K562 (cell line): ENCODE measurements around the gene OCA2. TPM values are rescaled to one million over a fixed set of nuclear protein-coding genes. Genes with fewer than 3 reads are reported as not detected.

Experiments used
- ARID1B ChIP-seq: fragments of 450-650 bp; IDR thresholded peaks from 2 replicates; pipeline ENCODE4 v1.6.1; 2016; ENCODE audit warnings: antibody characterized with exemption, mild to moderate bottlenecking, inconsistent platforms
- ARID2 ChIP-seq: fragments of 450-650 bp; IDR thresholded peaks from 2 replicates; pipeline ENCODE4 v1.6.1; 2017; ENCODE audit warnings: antibody characterized with exemption, mild to moderate bottlenecking
- COPS2 ChIP-seq: fragments of 450-650 bp; conservative IDR thresholded peaks from 2 replicates; pipeline ENCODE4 v1.6.1; 2016; ENCODE audit warnings: mild to moderate bottlenecking, moderate library complexity
- MCM5 ChIP-seq: fragments of 450-650 bp; IDR thresholded peaks from 2 replicates; pipeline ENCODE4 v1.6.1; 2016; ENCODE audit warnings: low read depth
- NFIX ChIP-seq: fragments of 250-450 bp; sonication (Bioruptor Pico); IDR thresholded peaks from 2 replicates; pipeline ENCODE4 v1.4.0; 2020; ENCODE audit warnings: low read depth, mild to moderate bottlenecking, moderate library complexity
- PREB ChIP-seq: sonication (generic); formaldehyde crosslinking; IDR thresholded peaks from 2 replicates; pipeline ENCODE4 v1.8.1; 2023; ENCODE audit warnings: mild to moderate bottlenecking, missing genetic modification reagents
- SMARCA5 ChIP-seq: fragments of 450-650 bp; IDR thresholded peaks from 2 replicates; pipeline ENCODE4 v1.6.1; 2016
- STAT5A ChIP-seq: IDR thresholded peaks from 2 replicates; pipeline ENCODE4 v1.6.1; 2012; ENCODE audit warnings: low read length, inconsistent platforms, borderline replicate concordance
- ZHX1 ChIP-seq: fragments of 150-350 bp; conservative IDR thresholded peaks from 2 replicates; pipeline ENCODE4 v1.6.1; 2014; ENCODE audit warnings: low read length
- ZNF124 ChIP-seq: sonication (generic); formaldehyde crosslinking; IDR thresholded peaks from 2 replicates; pipeline ENCODE4 v1.8.1; 2022; ENCODE audit warnings: missing genetic modification reagents
- ZNF408 ChIP-seq: fragments of 250-450 bp; sonication (Bioruptor Pico); IDR thresholded peaks from 2 replicates; pipeline ENCODE4 v1.4.0; 2020; ENCODE audit warnings: low read depth, mild to moderate bottlenecking, moderate library complexity
- ZNF695 ChIP-seq: fragments of 450-650 bp; formaldehyde crosslinking; IDR thresholded peaks from 2 replicates; pipeline ENCODE4 v1.4.0; 2020; ENCODE audit warnings: mild to moderate bottlenecking, moderate library complexity
- polyA plus RNA-seq, 8 experiments: library from polyadenylated mRNA; depleted of rRNA in 4 of 8; stranded (reverse) in 5 of 8; unstranded in 3 of 8; fragments of >200 nt; fragmentation: Nextera tagmentation in 2 of 8; fragmentation: Illumina TruSeq in 1 of 8; extraction: Ambion mirVana in 2 of 8; extraction: Trizol in 1 of 8; gene quantifications; 2 replicates each; pipeline versions ENCODE4 v1.2.1 to v1.2.3, GENCODE V29; 2011 to 2014; ENCODE audit warnings: inconsistent platforms in 1 of 8, missing spikeins in 1 of 8
- total RNA-seq, 7 experiments: library from RNA; depleted of rRNA in 6 of 7; stranded (reverse); fragments of >200 nt in 6 of 7; fragmentation: Illumina TruSeq in 2 of 7; extraction: Trizol in 2 of 7; gene quantifications; 2 replicates each; pipeline versions ENCODE4 v1.2.1 to v1.2.3, GENCODE V29; 2011 to 2021; ENCODE audit warnings: low replicate concordance in 1 of 7
- TF ChIP-seq, protein P1 (sequence below), 2 experiments: fragments of 450-650 bp; formaldehyde crosslinking in 1 of 2; IDR thresholded peaks; 2 replicates each; pipeline versions ENCODE4 v1.4.0 to v1.6.1; 2014 to 2020; ENCODE audit warnings: mild to moderate bottlenecking in 2 of 2, borderline replicate concordance in 1 of 2, low read depth in 1 of 2
- TF ChIP-seq, protein P2 (sequence below), 2 experiments: fragments of 200-800 bp in 1 of 2; sonication (Bioruptor generic) in 1 of 2; sonication (generic) in 1 of 2; formaldehyde crosslinking in 1 of 2; IDR thresholded peaks in 1 of 2; conservative IDR thresholded peaks in 1 of 2; 2 replicates each; pipeline versions ENCODE4 v1.5.0 to v1.6.1; 2016 to 2020; ENCODE audit warnings: missing compliant biosample characterization in 1 of 2, missing genetic modification characterization in 1 of 2, missing genetic modification reagents in 1 of 2

The OCA2 gene
- total and polyA plus RNA-seq, 9 of the 15 experiments (the other 6 are each of a cell fraction or from before 2014, with no cell fraction given): 0.07 to 0.59 (median 0.17) TPM; not detected in 1

DNA sequence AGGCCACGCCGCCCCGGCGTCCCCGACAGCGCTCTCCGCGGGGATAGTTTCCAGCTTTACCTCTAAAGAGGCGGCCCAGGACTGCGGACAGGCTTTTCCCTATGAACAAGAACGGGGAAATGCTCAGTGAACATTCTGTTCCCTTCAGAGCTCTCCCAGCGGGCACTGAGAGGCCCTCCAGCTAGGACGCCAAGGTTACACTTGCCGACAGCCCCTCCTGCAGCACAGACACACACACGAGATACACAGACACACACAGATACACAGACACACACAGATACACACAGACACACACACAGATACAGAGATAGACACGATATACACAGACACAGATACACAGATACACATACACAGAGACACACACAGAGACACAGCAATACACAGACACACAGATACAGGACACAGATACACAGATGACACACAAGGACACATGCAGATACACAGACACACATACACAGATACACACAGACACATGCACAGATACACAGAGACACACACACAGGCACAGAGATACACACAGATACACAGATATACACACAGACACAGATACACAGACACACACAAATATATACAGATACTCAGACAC, 533 bp upstream of the OCA2 start (continued):
- TF ChIP-seq, protein P1, sequence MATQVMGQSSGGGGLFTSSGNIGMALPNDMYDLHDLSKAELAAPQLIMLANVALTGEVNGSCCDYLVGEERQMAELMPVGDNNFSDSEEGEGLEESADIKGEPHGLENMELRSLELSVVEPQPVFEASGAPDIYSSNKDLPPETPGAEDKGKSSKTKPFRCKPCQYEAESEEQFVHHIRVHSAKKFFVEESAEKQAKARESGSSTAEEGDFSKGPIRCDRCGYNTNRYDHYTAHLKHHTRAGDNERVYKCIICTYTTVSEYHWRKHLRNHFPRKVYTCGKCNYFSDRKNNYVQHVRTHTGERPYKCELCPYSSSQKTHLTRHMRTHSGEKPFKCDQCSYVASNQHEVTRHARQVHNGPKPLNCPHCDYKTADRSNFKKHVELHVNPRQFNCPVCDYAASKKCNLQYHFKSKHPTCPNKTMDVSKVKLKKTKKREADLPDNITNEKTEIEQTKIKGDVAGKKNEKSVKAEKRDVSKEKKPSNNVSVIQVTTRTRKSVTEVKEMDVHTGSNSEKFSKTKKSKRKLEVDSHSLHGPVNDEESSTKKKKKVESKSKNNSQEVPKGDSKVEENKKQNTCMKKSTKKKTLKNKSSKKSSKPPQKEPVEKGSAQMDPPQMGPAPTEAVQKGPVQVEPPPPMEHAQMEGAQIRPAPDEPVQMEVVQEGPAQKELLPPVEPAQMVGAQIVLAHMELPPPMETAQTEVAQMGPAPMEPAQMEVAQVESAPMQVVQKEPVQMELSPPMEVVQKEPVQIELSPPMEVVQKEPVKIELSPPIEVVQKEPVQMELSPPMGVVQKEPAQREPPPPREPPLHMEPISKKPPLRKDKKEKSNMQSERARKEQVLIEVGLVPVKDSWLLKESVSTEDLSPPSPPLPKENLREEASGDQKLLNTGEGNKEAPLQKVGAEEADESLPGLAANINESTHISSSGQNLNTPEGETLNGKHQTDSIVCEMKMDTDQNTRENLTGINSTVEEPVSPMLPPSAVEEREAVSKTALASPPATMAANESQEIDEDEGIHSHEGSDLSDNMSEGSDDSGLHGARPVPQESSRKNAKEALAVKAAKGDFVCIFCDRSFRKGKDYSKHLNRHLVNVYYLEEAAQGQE (IDR thresholded peaks at IDR 0.05; ENCODE audit: borderline replicate concordance): no peak
- TF ChIP-seq, protein P1 (CRISPR knock-in tag; IDR thresholded peaks at IDR 0.05; ENCODE audit: low read depth): no peak
- TF ChIP-seq MCM5 (no peak), STAT5A (no peak), PREB (CRISPR knock-in tag) (no peak), NFIX (CRISPR knock-in tag) (no peak), ZNF695 (CRISPR knock-in tag) (no peak), ZNF124 (CRISPR knock-in tag) (no peak), ARID2 (no peak), ZNF408 (CRISPR knock-in tag) (no peak), SMARCA5 (peak; percentile 76), ZHX1 (no peak), COPS2 (no peak), ARID1B (0 out of 2 replicates have a peak, but pooled peaks have one; percentile 9)
- TF ChIP-seq, protein P2, sequence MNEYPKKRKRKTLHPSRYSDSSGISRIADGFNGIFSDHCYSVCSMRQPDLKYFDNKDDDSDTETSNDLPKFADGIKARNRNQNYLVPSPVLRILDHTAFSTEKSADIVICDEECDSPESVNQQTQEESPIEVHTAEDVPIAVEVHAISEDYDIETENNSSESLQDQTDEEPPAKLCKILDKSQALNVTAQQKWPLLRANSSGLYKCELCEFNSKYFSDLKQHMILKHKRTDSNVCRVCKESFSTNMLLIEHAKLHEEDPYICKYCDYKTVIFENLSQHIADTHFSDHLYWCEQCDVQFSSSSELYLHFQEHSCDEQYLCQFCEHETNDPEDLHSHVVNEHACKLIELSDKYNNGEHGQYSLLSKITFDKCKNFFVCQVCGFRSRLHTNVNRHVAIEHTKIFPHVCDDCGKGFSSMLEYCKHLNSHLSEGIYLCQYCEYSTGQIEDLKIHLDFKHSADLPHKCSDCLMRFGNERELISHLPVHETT (CRISPR knock-in tag; conservative IDR thresholded peaks at IDR 0.05 in 1 of 2, IDR thresholded peaks at IDR 0.05 in 1 of 2): no peak
